Peyer's patch (tissue), 4 donors: ENCODE results near the gene JPT2. TPM values are rescaled to one million over a fixed set of nuclear protein-coding genes. Genes with fewer than 3 reads are reported as not detected.
"Not testable (repeated sequence)": the region's sequence is repeated elsewhere in the genome, so short reads cannot be mapped to it uniquely, and the experiment has no call there.

ENCODE experiments used
- DNase-seq, 3 donors: peaks; one replicate each; pipeline ENCODE4 v3.0.0-alpha.2; 2017 to 2019
- H3K27ac ChIP-seq, 4 donors: fragments of 200-600 bp; sonication (generic); one replicate each; pipeline ENCODE4 v1.5.1; 2016 to 2019
- H3K27me3 ChIP-seq, 2 donors: fragments of 200-600 bp; sonication (generic); one replicate each; pipeline ENCODE4 v1.5.1; 2019
- H3K36me3 ChIP-seq, 3 donors: fragments of 200-600 bp; sonication (generic); one replicate each; pipeline ENCODE4 v1.5.1; 2016 to 2019
- H3K4me1 ChIP-seq, 4 donors: fragments of 200-600 bp; sonication (generic); one replicate each; pipeline ENCODE4 v1.5.1; 2016 to 2019
- H3K4me3 ChIP-seq, 4 donors: fragments of 200-600 bp; sonication (generic); 1 replicate in 3 of 4; 2 replicates in 1 of 4; pipeline ENCODE4 v1.5.1; 2016 to 2019; ENCODE audit warnings: mild to moderate bottlenecking in 1 of 4
- H3K9me3 ChIP-seq, 4 donors: fragments of 200-600 bp; sonication (generic); one replicate each; pipeline ENCODE4 v1.5.1; 2016 to 2019; ENCODE audit warnings: mild to moderate bottlenecking in 1 of 4
- CTCF ChIP-seq, 6 experiments: fragments of 450-650 bp in 4 of 6; fragments of 200-600 bp in 2 of 6; sonication (generic) in 1 of 6; IDR thresholded peaks; one replicate each; pipeline ENCODE4 v1.5.1; 2017 to 2019; ENCODE audit warnings: antibody characterized with exemption in 6 of 6, mild to moderate bottlenecking in 3 of 6, moderate library complexity in 1 of 6
- POLR2A ChIP-seq, 2 donors: fragments of 450-650 bp; IDR thresholded peaks; one replicate each; pipeline ENCODE4 v1.5.1; 2017; ENCODE audit warnings: antibody characterized with exemption in 2 of 2, mild to moderate bottlenecking in 2 of 2, moderate library complexity in 2 of 2
- total RNA-seq, 4 donors: library from RNA; depleted of rRNA; stranded (reverse); fragments of >200 nt; gene quantifications; one replicate each; pipeline ENCODE4 v1.1.0, GENCODE V29; 2016

The JPT2 gene
- total RNA-seq, 4 donors from 2014 or later, result 22.7 to 32.3 (median 25.0) TPM

DNA sequence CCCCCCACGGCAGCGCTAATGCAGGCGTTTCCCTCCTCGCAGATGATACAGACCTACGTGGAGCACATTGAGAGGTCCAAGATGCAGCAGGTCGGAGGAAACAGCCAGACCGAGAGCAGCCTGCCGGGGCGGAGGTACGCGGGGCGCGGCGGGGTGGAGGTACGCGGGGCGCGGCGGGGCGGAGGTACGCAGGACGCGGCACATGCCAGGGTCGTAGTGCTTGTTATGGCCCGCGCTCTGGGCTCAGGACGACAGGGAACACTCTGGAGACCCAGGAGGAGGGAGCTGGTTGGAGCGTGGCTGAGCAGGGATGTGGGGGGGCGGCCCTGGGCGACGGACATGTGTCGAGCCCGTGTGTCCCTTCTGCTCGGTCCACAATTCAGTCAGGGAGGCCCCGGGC, 51.4 kb downstream of the JPT2 start:
- Histone ChIP-seq H3K27me3 (no peaks in the 10 kb centered on the region), H3K27ac (no peak overlapping the region), H3K9me3 (no peaks in the 10 kb centered on the region), H3K36me3 (peaks cover 0 to 92% (median 0%) of the 10 kb centered on the region in 3 donors), H3K4me1 (no peaks in the 10 kb centered on the region), H3K4me3 (no peak overlapping the region)
- no peak for DNase-seq
- TF ChIP-seq CTCF (IDR thresholded peaks at IDR 0.05), result no peak
- no peak for TF ChIP-seq POLR2A (IDR thresholded peaks at IDR 0.05)

GRCh38 chr16:1731073-1731472, 53.0 kb downstream of the JPT2 start:
- H3K9me3 ChIP-seq, result no peaks in the 10 kb centered on the region
- H3K36me3 ChIP-seq, result peaks cover 0 to 86% (median 0%) of the 10 kb centered on the region in 3 donors
- H3K27ac ChIP-seq, result no peak overlapping the region
- H3K4me3 ChIP-seq, result no peak overlapping the region
- H3K27me3 ChIP-seq, result no peaks in the 10 kb centered on the region
- no peak for TF ChIP-seq POLR2A (IDR thresholded peaks at IDR 0.05)
- no peak for DNase-seq
- no peaks in the 10 kb centered on the region for H3K4me1 ChIP-seq

- Histone ChIP-seq H3K27me3 (no peaks in the 10 kb centered on the region), H3K9me3 (no peaks in the 10 kb centered on the region), H3K27ac (no peak overlapping the region), H3K4me3 (no peak overlapping the region), H3K4me1 (no peaks in the 10 kb centered on the region), H3K36me3 (peaks cover 0 to 81% (median 0%) of the 10 kb centered on the region in 3 donors)
- DNase-seq, result no peak
- no peak for TF ChIP-seq CTCF (IDR thresholded peaks at IDR 0.05)
- TF ChIP-seq POLR2A (IDR thresholded peaks at IDR 0.05), result no peak
Observed at GRCh38 chr16:1731603-1732002, 53.5 kb downstream of the JPT2 start.

- Histone ChIP-seq H3K27ac (no peak overlapping the region), H3K4me1 (no peaks in the 10 kb centered on the region), H3K4me3 (no peak overlapping the region), H3K27me3 (no peaks in the 10 kb centered on the region), H3K36me3 (peaks cover 0 to 76% (median 0%) of the 10 kb centered on the region in 3 donors), H3K9me3 (no peaks in the 10 kb centered on the region)
- TF ChIP-seq POLR2A (IDR thresholded peaks at IDR 0.05) (no peak), CTCF (IDR thresholded peaks at IDR 0.05) (no peak)
- DNase-seq, result no peak
Observed at GRCh38 chr16:1732071-1732470, 54.0 kb downstream of the JPT2 start.

DNA sequence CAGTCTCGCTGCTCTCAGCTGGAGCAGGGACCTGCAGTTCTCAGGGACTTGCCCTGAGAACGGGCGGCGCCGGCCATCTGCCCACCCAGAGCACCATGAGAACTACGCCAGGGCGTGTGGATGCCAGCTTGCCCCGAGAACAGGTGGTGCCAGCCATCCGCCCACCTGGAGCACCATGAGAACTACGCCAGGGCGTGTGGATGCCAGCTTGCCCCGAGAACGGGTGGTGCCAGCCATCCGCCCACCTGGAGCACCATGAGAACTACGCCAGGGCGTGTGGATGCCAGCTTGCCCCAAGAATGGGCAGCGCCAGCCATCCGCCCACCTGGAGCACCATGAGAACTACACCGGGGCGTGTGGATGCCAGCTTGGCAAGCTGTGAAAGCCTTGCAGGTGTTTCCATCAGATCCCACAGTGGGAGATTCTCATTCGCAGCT, 54.5 kb downstream of the JPT2 start:
- not testable (repeated sequence) for H3K9me3 ChIP-seq, H3K4me3 ChIP-seq, H3K27ac ChIP-seq, DNase-seq, H3K27me3 ChIP-seq, H3K4me1 ChIP-seq
- peaks cover 0 to 73% (median 0%) of the 10 kb centered on the region in 3 donors for H3K36me3 ChIP-seq

- peaks cover 0 to 58% (median 0%) of the 10 kb centered on the region in 3 donors for H3K36me3 ChIP-seq
Observed at GRCh38 chr16:1734123-1734522, 56.0 kb downstream of the JPT2 start.

More at GRCh38 chr16:1734123-1734522, 56.0 kb downstream of the JPT2 start:
- H3K9me3 ChIP-seq, result no peaks in the 10 kb centered on the region
- DNase-seq, result no peak
- H3K4me3 ChIP-seq, result no peak overlapping the region
- no peaks in the 10 kb centered on the region for H3K4me1 ChIP-seq
- no peak for TF ChIP-seq CTCF (IDR thresholded peaks at IDR 0.05)
- no peak for TF ChIP-seq POLR2A (IDR thresholded peaks at IDR 0.05)
- no peak overlapping the region for H3K27ac ChIP-seq
- no peaks in the 10 kb centered on the region for H3K27me3 ChIP-seq
